GM06990 (cell line): ENCODE measurements around the gene TAF6L.
"Not testable (repeated sequence)": the region's sequence is repeated elsewhere in the genome, so short reads cannot be mapped to it uniquely, and the experiment has no call there.

ENCODE experiments used
- DNase-seq: peaks from one replicate; pipeline ENCODE4 v3.0.0-alpha.2; 2011; ENCODE audit not compliant: insufficient read length; ENCODE audit errors: extremely low read depth
- H3K27me3 ChIP-seq: replicated peaks from 2 replicates; pipeline ENCODE4 v1.6.0; 2011; ENCODE audit warnings: low read length; ENCODE audit not compliant: control insufficient read depth, insufficient read depth
- H3K36me3 ChIP-seq: 2 replicates; pipeline ENCODE4 v1.5.1; 2011; ENCODE audit warnings: low read length; ENCODE audit not compliant: control insufficient read depth, insufficient read depth
- H3K4me3 ChIP-seq: replicated peaks from 2 replicates; pipeline ENCODE4 v1.5.1; 2011; ENCODE audit warnings: low read depth, mild to moderate bottlenecking, control low read depth, low read length
- TF ChIP-seq, protein P1 (sequence below): IDR thresholded peaks from 2 replicates; pipeline ENCODE4 v1.5.1; 2011; ENCODE audit warnings: low read length, control low read depth, mild to moderate bottlenecking, inconsistent platforms; ENCODE audit not compliant: insufficient read depth, poor library complexity, severe bottlenecking

TAF6L gene

DNA sequence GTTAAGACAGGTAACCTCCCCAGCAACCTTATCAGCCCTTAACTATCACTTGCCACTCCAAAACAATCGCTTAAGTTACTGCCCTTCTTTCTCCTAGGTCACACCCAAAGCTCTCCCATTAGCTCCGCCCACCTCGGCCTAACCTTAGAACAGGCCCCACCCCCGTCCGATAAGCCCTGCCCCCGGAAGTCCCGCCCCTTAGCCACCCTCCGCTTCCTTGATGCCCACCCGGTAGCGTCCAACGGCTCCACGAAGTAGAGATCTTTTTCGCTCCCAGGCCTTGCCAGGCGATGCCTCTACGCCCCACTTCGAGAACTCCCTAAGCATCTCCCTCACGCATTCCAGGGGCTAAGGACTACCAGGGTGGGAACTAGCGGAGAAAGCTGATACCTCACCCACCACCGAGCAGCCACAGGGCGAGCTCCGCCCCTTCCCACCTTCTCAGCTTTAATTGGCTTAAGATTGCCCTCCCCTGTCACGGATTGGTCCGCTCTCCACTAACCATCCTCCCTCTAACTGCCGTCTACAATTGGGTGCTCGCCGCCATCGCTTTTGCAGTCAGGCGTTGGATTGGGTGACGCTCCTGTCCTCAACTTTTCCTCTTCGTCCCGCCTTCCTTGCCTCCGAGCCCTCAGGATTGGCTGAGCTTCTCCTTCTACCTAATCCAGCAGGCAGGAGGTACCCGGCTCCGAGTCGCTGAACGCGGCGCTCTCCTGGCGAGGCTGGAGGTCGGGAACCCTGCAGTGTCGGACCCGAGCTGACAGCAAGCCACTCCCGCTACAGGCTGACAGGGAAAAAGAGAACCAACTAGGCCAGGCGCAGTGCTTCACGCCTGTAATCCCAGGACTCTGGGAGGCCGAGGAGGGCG, 17.2 kb upstream of the TAF6L start, which contains the start of gene ZBTB3:
Gene ZBTB3 (minus strand): TSS at position 425 of the 868 bp plus-strand sequence. CDS start 496 bp downstream, outside the sequence.
- peak; percentile 95 for DNase-seq
- peaks cover 5% of the 10 kb centered on the region; the same call in 1 of the 2 replicates for H3K36me3 ChIP-seq
- TF ChIP-seq, protein P1, sequence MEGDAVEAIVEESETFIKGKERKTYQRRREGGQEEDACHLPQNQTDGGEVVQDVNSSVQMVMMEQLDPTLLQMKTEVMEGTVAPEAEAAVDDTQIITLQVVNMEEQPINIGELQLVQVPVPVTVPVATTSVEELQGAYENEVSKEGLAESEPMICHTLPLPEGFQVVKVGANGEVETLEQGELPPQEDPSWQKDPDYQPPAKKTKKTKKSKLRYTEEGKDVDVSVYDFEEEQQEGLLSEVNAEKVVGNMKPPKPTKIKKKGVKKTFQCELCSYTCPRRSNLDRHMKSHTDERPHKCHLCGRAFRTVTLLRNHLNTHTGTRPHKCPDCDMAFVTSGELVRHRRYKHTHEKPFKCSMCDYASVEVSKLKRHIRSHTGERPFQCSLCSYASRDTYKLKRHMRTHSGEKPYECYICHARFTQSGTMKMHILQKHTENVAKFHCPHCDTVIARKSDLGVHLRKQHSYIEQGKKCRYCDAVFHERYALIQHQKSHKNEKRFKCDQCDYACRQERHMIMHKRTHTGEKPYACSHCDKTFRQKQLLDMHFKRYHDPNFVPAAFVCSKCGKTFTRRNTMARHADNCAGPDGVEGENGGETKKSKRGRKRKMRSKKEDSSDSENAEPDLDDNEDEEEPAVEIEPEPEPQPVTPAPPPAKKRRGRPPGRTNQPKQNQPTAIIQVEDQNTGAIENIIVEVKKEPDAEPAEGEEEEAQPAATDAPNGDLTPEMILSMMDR, result no peak
- H3K27me3 ChIP-seq, result no peaks in the 10 kb centered on the region
- peak within 1 kb of the TSS; percentile 64 for H3K4me3 ChIP-seq

DNA sequence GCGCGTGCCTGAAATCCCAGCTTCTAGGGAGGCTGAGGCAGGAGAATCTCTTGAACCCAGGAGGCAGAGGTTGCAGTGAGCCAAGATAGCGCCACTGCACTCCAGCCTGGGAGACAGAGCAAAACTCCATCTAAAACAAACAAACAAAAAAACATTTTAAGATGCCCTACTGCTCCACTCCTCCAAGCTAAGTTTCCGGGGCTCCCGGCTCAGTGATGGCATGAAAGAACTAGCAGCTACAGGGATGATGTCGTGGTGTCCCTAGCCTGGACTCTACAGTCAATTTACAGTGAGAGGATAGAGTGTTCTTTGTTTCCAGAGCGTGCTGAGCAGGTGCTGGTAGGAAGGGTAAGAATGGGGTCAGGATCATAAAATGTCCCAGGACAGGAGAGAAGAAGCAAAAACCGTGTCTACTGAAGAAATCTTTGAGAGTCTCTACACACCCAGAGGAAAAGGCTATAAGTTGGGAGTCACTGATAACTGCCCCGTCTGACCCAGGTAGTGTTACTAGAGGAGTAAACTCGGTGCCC, 16.0 kb upstream of the TAF6L start:
- no peak overlapping the region for H3K4me3 ChIP-seq
- peaks cover 3% of the 10 kb centered on the region; the same call in 1 of the 2 replicates for H3K36me3 ChIP-seq
- TF ChIP-seq, protein P1, result no peak
- no peak for DNase-seq
- no peaks in the 10 kb centered on the region for H3K27me3 ChIP-seq

DNA sequence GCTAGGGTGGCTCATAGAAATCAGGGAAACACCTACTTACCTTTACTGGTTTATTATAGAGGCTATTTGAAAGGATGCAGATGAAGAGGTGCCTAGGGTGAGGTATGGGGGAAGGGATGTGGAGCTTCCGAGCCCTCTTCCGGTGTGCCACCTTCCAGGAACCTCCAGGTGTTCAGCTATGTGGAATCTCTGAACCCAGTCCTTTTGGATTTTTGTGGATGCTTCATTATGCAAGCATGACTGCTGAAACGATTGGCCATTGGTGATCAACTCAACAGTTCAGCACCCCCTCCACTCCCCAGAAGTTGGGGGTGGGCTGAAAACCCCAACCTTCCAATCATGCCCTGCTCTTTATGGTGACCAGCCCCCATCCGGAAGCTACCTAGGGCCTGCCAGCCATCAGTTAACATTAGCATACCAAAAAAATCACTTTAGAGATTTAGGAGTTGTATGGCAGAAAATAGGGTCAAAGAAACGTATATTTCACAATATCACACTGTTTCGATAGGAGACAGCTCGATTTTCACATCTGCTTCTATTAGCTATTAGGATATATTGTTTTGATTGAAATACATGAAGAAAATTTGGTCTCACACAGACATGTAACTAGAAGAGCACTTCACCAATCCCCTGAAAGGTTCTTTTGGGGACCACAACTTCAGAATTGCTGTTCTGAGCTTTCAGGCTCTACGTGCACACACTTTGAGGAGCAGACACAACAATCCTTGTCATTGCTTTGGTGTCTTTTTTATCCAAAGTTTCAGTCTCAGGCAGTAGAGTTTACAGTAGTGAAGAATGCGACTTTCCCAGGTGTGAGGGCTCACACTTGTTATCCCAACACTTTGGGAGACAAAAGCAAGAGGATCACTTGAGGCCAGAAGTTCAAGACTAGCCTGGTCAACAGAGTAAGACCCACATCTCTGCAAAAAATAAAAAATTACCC, 13.1 kb upstream of the TAF6L start:
- TF ChIP-seq, protein P1, result no peak
- Histone ChIP-seq H3K36me3 (no peaks in the 10 kb centered on the region), H3K4me3 (no peak overlapping the region), H3K27me3 (no peaks in the 10 kb centered on the region)
- no peak for DNase-seq

DNA sequence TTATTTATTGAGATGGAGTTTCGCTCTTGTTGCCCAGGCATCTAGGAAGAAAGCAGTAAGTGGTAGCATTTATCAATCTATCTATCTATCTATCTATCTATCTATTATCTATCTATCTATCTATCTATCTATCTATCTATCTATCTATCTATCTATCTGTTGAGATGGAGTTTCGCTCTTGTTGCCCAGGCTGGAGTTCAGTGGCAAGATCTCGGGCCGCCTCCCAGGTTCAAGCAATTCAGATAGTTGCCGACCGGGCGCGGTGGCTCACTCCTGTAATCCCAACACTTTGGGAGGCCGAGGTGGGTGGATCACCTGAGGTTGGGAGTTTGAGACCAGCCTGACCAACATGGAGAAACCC, 10.3 kb upstream of the TAF6L start:
- H3K36me3 ChIP-seq, DNase-seq, H3K4me3 ChIP-seq, H3K27me3 ChIP-seq: not testable (repeated sequence)

DNA sequence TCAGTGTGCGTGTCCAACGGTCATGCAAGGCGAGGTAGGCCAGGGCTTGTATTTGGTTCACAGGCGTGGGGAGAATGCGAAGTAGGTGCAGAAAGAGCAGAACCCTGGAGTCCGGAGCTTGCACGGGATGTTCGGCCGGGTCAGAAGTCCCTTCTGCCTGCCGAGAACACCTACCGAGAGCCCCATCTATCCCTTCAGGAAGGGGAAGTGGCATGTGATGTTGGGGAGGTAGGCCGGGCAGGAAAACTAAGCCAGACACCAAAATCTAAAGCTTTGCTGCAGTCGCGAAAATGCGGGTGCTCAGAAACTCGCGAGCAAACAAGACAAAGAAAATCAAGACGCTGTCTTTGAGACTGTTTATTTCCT, 435 bp upstream of the TAF6L start:
- peaks cover 3% of the 10 kb centered on the region for H3K36me3 ChIP-seq
- peak; percentile 62 for DNase-seq

More for the DNA sequence above, 435 bp upstream of the TAF6L start:
- Histone ChIP-seq H3K4me3 (peak overlapping the region; percentile 78), H3K27me3 (no peaks in the 10 kb centered on the region)
- TF ChIP-seq, protein P1, result no peak
